HG03039 (cell line): Measurements from ENCODE around the gene CMTM7.
"Not testable (repeated sequence)": the region's sequence is repeated elsewhere in the genome, so short reads cannot be mapped to it uniquely, and the experiment has no call there.

Experiments used
- ATAC-seq: cut with Tn5 transposase; IDR thresholded peaks from one replicate; pipeline ENCODE4 v1.9.1; 2021; ENCODE audit warnings: mild to moderate bottlenecking, moderate library complexity; ENCODE audit not compliant: unreplicated experiment

CMTM7 gene

DNA sequence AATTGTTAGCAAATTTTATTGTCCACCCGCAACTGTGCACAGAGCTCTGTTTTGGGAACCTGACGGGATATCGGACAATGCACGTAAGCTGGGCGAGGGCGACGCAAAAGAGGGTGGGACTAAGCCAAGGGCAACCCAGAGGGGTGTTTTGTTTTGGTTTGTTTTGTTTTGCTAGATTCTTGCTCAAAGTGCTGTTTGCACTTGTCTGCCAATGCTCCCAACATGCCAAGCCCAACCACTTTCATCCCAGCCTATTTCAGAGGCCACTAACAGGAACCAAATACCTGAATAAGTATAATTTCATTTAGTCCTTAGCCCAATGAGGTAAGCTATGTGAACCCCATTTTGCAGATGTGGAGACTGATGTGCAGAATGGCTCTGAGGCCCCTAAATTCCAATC lies 9.7 kb upstream of the CMTM7 start:
- ATAC-seq = no peak

DNA sequence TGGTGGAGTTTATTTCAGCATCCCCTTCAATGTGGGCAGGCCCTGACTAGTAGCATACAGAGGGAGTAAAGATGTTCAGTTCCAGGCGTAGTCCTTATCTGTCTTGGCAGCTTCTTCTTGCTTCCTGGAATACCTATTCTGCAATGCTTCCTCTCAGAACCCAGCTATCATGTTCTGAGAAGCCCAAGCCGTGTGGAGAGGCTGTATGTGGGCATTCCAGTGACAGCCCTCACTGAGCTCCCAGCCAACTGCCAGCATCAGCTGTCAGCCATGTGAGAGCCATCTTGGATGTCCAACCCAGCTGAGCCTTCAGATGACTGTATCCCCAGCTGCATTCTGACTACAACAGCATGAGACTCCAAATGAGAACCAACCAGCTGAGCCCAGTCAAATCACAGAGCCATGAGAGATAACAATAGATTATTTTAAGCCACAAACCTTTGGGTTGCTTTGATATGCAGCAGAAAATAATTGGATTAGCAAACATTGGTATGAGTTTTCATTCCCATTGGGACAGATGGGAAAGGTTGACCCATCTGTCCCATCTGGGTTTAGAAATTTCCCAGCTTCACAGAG lies 8.4 kb upstream of the CMTM7 start:
- no peak for ATAC-seq

DNA sequence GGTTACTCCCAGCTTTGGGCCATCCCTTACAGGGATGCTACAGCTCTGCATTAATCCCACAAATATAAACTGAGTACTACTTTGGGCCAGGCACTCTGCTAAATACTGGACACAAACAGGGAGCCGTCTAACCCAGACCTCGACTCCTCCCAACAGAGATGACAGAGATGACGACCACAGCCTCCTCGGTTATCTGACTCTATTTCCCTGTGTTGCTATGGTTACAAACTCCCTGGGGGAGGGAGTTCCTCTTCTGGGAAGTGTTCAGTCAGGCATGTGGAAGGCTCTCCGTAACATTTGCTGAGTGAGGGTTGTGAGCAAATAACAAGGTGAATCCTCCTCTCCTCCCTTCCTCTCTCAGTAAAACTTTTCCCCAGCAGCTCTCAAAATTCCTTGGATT lies 6.7 kb upstream of the CMTM7 start:
- ATAC-seq = no peak

DNA sequence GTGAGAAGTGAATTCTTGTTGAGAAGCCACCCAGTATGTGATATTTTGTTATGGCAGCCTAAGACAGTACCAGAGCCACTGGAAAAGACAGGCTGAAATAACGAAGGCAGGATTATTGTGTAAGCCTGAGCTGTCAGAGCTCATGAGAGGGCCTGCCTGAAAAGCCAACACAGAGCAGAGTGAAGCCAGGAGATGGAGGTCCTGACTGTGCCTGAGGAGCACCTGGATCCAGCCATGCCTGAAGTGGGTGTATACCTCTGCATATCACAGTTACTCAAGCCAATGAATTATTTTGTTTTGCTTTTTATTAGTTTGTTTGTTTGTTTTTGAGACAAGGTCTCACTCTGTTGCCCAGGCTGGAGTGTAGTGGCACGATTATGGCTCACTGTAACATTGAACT lies 4.1 kb upstream of the CMTM7 start:
- ATAC-seq = no peak

DNA sequence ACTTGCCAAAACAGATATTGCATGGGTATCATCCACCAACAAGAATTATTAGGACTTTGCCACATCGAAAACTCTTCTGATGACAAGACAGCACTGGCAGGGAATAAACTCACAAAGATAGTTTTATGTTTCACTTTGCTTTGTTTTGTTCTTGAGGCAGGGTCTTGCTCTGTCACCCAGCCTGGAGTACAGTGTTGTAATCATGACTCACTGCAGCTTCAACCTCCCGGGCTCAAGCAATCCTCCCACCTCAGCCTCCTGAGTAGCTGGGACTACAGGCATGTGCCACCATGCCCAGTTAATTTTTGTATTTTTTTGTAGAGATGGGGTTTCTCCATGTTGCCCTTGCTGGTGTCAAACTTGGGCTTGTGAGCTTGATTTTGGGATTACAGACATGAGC lies 2.1 kb upstream of the CMTM7 start:
- ATAC-seq = not testable (repeated sequence)

DNA sequence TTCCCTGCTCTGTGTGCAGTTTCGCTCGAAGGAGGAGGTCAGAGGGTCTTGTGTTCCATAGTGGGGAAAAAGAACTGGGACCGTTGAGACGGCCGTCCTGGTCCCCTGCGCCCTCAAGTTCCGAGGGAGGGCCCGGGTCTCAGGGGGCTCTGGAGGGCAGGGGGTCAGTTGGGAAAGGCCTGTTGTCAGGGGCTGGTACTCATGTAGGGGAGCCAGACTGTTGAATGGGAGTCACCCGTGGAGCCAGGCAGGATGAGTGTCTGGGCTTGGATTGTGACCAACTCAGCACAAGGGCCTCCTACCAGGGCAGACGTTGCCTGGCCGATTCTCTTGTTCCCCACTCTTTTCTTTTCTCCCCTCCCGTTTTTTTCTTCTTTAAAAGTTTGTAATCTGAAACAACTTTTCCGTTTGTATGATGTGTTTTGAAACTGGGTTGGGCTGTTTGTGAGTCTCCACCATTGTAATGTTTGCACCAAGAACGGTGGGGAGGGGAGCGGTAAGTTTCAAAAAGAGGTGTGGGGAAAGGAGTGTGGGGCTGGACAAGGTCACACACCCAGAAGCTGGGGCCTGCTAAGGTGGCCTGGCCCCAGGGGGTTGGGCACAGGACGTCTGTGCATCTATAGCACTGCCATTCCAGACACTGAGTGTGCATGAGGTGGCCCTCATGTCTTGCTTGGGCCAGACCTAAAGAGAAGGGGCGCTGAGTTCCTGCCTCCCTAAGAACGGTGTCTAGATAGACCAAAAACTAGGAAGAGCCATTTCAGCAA lies 1.1 kb downstream of the CMTM7 start:
- no peak for ATAC-seq

DNA sequence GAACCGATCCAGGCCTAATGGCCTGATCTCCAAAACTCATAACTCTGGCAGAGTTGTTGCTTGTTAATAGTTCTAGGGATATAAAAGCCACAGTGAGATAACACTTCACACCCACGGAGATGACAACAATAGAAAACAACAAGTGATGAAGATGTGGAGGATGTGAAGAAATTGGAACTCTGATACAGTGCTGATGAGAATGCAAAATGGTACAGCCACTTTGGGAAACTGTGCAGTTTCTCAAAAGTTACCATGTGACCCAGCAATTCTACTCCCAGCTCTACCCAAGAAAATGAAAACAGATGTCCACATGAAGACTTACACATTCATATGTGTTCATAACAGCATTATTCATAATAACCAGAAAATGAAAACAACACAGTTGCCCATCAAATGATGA lies 3.8 kb downstream of the CMTM7 start:
- no peak for ATAC-seq

DNA sequence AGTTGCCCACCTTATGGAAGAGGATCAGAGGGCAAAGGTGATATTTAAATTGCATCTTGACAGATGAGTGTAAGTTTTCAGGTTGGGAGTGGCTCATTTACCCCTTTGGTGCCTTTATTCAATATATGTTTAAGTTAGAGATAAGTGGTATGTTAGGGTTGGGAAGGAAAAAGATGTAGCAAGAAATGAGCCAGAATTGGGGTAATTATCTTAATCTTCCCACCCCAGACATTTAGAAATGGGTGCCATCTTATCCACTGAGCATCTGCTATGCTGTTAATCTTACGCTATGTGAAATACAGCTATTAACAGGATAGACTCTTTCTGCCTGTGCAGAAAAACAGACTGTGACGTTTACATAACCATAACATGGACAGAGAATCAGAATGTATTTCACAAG lies 6.3 kb downstream of the CMTM7 start:
- no peak for ATAC-seq

DNA sequence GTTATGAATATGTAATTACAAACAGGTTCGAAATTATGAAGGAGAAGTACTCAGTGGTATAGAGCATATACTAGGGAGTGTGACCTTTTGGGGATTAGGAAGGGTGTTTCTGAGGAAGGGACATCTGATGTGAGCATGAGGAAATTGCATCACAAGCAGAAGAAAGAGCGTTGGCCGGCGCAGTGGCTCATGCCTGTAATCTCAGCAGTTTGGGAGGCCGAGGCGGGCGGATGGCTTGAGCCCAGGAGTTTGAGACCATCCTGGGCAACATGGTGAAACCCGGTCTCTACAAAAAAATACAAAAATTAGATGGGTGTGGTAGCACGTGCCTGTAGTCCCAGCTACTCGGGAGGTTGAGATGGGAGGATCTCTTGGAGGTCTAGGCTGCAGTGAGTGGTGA lies 6.9 kb downstream of the CMTM7 start:
- ATAC-seq = no peak

DNA sequence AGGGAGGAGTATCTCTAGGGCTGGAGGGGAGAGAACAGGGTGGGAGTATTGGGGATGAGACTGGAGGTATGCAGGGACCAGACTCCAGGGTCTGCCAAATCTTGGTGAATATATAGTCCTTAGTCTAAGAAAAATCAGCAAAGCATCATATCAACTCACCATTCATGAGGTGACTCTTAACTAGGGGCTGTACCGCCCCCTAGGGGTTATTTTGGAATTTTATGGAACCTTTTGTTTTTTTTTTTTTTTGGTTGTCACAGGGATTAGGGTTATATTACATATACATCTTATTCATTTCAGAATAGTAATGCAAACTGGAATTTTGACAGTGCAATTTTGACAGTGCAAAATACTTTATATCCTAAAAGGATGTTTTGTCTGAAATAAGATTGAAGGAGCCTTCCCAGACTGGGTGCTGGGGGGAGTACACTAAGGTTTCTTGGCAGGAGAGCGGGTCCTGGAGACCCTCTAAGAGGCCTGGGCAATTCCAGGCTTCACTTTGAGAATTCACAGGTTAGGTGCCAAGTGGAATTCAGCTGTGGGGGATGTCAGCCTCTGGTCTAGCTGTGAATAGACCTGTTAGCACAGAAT lies 7.5 kb downstream of the CMTM7 start:
- no peak for ATAC-seq

DNA sequence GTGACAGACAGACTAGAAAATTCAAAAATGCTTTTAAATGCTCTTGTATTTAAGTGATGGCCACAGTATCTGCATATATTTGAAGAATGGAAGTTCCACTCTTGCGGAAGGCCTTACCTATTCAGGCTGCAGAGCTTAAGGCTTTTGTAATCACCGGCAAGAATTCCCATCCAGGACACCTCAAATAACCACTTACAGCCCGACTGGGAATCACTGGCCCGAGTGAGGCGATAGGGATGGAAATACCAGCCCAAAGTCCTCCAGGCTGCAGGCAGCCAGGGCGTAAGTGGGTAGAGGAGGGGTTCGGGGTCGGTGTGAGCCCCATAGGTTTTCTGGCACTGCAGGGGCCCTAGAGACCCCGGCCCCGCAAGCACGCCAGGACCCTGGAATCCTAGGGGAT lies 9.5 kb downstream of the CMTM7 start:
- ATAC-seq = peak; percentile 11

DNA sequence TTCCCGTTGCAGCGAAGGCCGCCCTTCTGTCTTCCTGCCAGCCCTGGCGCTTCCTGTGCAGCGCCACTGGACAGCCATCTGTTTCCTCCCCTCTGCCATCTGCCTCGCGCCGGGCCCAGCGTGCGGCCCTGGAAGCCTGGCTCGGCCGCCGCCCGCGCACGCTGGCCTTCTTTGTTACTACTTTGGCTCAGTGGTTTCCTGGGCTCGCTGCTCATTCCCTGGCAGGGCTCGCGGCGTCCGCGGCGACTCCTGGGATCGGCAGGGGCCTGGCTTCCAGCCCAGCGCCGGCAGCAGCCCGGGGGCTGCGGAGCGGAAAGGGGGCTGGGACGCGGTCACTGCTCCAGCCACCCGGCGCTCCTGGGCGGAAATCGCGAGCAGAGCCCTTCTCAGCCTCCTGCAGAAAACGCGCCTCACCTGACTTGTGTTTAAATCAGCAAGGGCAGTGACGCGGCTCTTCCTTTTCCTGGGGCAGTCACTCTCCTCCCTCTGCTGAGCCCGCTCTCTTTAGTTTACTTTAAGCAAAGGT lies 10.0 kb downstream of the CMTM7 start:
- peak; percentile 49 for ATAC-seq

DNA sequence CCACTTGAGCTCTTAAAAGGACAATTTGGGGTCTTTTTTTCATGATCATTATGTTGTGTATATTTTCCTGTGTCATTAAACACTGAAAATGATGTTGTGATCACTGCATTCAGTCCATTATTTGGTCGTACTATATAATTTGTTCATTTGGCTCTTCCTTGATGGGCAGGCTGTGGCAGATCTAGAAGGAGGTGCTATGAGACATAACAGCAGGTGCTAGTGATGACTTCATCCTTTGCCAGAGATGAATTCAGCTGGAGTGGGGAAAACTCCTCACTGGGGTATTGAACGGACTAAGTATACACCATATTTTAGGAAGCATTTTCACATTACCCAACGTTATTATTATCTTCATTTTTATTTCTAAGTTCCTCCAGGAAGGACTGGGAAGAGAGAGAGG lies 12.0 kb downstream of the CMTM7 start:
- ATAC-seq = no peak

DNA sequence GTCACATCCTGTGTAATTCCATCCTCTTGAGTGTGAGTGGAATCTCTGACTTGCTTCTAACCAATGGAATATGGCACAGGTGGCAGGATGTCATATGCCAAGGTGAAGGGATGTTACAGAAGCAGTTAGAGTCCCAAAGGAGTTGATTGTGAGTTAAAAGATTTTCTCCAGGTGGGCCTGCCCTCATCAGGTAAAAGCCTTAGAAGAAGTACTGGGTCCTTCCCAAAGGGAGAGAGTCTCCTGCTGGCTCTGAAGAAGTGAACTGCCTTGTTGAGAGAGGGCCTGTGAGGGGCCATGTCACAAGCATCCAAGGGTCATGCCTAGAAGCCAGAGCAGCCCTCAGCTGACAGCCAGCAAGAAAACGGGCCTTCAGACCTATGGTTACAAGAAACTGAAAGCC lies 13.1 kb downstream of the CMTM7 start:
- ATAC-seq = no peak

DNA sequence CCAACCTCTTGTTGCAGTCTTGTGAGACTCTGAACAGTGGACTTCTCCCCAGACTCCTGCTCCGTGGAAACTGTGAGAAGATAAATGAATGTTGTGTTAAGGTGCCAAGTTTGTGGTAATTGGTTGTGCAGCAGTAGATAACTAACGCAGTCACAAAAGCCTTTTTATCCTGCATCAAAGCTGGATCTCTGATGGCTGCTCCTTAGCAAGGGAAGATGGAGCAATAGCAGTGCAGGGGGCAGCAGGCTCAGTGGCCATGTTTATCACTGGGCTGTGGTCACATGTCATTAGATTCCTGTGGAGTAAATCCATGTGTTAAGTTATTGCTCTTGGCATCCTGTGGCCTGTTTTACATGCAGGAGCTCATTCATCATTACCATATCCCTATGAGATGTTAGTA lies 13.5 kb downstream of the CMTM7 start:
- ATAC-seq = no peak

DNA sequence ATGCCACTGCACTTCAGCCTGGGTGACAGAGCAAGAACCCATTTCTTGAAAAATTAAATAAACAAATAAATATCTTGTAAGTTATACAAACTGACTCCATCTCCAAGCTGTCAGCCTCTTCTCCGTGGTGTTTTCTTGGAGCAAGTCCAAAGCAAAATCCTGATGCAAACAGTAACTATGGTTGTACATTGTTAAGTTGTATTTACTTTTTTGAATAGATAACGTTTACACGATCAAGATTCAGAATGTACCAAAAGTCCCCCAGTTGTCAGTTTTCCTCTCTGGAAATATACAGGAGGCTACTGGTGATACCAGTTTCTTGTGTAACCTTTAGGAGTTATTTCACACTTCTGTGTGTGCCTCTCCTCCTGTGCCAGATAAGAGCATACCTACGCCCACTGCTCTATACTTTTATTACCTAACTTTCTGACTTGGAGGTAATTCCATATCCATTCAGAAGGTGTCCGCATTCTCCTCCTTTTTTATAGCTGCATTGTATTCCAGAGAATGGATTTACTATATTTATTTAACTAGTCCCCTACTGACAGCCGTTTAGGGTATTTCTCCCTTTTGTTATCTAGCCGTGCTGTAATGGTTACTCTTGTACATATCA lies 14.2 kb downstream of the CMTM7 start:
- no peak for ATAC-seq

DNA sequence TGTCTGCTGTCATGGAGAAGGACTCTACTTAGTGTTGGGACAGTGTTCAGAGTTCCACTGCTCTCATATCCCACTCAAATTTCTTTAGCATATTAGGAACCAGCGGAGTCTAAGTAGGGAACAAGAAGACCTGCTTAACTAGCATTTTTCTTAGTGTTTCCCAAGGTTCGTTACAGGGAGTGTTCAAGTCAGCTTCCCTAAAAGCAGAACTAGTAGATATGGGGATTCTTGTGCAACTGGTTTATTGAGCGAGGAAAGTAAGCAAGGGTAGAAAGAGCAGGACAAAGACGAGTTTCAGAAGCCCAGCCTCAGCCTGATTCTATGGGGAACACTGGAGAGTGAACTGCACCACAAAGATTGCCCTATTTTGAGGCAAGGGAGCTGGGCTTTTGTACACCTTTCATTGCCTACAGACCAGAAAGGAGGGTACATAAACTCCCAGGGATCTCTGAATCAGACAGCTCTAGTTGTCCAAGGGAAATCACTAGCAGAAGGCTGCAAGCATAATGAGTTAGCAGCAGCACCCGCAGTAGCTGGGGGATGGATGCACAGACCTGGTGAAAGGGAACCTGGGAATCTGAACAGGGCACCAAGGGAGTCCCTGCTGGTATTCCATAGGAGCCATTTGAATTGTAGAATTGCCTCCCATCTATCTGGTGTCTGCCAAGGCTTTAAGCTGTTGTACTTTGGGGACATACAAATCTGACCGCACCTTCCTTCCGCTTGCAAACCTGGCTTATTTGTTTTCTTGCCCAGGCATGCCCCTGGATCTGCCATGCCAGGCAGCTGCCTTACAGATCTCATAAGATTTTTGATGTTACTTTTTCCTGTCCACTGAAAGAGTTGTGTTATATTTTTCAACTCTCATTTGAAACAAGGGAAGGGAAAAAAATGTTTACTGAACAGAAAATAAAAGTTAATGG lies 15.1 kb downstream of the CMTM7 start:
- ATAC-seq = no peak

DNA sequence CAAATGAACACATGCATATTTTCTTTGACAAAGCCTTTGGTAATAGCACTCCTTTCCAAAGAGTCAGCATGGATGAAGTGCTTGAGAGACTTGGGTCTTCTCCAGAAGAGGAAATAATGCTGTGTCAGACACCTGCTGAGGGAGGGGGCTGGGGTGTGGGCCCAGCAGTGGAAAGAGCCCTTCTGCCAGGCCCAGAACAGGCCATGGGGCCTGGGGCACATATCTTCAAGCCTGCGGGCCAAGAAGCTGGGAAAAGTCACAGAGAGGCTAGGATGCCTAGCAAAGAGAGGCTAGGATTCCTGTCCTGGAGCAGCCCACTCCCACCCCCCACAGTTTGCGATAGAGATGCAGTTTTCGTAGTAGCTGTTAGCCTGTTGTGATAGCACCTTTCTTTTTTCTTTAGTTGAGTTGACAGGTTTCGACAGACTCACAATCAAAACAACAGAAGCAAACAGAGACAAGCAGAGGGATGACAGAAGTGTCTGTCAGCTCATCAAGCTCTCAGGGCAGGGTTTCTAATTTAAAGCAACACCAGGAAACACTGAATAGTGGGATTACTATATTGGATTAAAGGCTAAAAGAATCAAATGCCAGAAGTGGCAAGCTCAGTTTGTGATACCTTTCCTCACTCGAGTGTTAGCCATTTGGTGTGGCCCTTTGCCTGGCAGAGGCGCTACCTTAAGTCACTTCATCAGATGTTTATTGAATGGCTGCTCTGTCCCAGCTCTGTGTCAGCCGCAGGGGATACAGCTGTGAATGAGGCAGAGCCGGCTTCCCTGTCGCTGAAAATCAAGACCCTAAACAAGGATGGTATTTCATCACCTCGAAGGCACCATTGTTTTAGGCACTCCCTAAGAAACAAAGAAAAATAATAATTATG lies 19.0 kb downstream of the CMTM7 start:
- no peak for ATAC-seq

DNA sequence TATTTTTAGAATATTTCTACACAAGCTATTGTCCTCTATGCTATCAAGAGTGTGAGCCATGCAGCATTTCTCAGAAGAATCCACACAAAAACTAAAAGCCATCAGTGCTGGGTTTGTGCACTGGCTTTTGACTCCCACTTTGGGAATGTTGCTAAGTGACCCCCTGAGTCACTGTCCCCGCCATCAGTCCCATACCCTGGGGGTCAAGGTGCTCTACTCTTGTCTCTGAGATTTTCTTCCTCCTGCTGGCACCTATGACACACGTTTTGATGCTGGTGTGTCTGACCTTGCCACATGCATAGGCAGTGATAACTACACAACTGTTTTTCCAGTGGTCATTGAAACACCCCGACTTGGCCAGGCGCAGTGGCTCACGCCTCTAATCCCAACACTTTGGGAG lies 19.8 kb downstream of the CMTM7 start:
- ATAC-seq = no peak

DNA sequence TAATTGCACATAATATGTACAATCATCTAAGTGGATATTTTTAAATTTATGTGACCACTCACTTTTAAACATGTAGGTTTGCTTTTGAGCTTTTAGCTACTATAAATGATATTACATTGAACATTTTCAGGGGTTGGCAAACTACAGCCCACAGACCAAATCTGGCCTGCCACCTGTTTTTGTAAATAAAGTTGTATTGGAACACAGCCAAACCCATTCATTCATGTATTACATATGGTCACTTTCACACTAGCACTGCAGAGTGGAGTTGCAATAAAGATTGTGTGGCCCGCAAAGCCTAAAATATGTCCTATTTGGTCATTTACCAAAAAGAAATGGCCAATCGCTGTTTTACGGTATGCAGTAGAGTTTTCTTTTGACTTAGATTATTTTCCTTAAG lies 21.2 kb downstream of the CMTM7 start:
- no peak for ATAC-seq
